H1 (cell line): Measurements from ENCODE around the gene CCNT1.
"Not testable (repeated sequence)": the region's sequence is repeated elsewhere in the genome, so short reads cannot be mapped to it uniquely, and the experiment has no call there.

Source experiments
- CTCF ChIP-seq, 3 experiments: IDR thresholded peaks; 1 replicate in 2 of 3; 2 replicates in 1 of 3; pipeline versions ENCODE4 v1.5.1 to v1.6.1; 2011; ENCODE audit warnings: low read length in 3 of 3, mild to moderate bottlenecking in 3 of 3, inconsistent platforms in 2 of 3, low read depth in 1 of 3, moderate library complexity in 1 of 3; ENCODE audit not compliant: insufficient read depth in 1 of 3; ENCODE audit errors: control extremely low read depth in 1 of 3
- GABPA ChIP-seq: IDR thresholded peaks from 2 replicates; pipeline ENCODE4 v1.6.1; 2011; ENCODE audit warnings: mild to moderate bottlenecking, low read length, moderate library complexity, borderline replicate concordance; ENCODE audit not compliant: insufficient read depth
- KDM5A ChIP-seq: fragments of 200-600 bp; IDR thresholded peaks from 2 replicates; pipeline ENCODE4 v1.7.1; 2012; ENCODE audit warnings: mild to moderate bottlenecking, low read length, inconsistent platforms, mixed read lengths
- POLR2AphosphoS5 ChIP-seq: IDR thresholded peaks from 2 replicates; pipeline ENCODE4 v1.6.1; 2011; ENCODE audit warnings: low read depth, low read length
- RBBP5 ChIP-seq: IDR thresholded peaks from 2 replicates; pipeline ENCODE4 v1.7.1; 2012; ENCODE audit warnings: low read depth, mild to moderate bottlenecking, inconsistent platforms, low read length, moderate library complexity, borderline replicate concordance
- SIN3A ChIP-seq, 2 experiments: IDR thresholded peaks in 1 of 2; conservative IDR thresholded peaks in 1 of 2; 2 replicates each; pipeline ENCODE4 v1.6.1; 2011 to 2012; ENCODE audit warnings: low read length in 2 of 2, improper control_type of control experiment in 1 of 2, low read depth in 1 of 2, mild to moderate bottlenecking in 1 of 2
- SP1 ChIP-seq: IDR thresholded peaks from 2 replicates; pipeline ENCODE4 v1.6.1; 2011; ENCODE audit warnings: low read depth, low read length

GRCh38 chr12:48645354-48645753, 71.2 kb downstream of the CCNT1 start:
- TF ChIP-seq RBBP5; CTCF (IDR thresholded peaks at IDR 0.05; ENCODE audit: control extremely low read depth in 1 of 3, insufficient read depth in 1 of 3, low read depth in 1 of 3, low read length in 3 of 3); POLR2AphosphoS5; KDM5A; GABPA; SIN3A (conservative IDR thresholded peaks at IDR 0.05 in 1 of 2, IDR thresholded peaks at IDR 0.05 in 1 of 2; ENCODE audit: low read depth in 1 of 2, low read length in 2 of 2); SP1: not testable (repeated sequence)
